ENCODE results near the gene TRIM28.

DNA sequence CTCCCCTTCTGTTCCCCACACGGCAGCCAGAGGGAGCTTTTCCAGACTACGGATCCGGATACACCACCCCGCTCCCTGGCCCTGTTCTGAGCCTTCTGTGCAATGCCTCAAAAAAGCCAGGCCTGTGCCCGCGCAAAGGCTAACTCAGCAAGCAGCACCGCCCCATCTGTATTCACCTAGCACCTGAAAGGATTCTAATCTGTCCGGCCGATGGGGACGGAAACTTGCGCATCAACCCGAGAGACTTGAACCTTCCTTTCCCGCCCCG, 24.8 kb upstream of the TRIM28 start:
- TF ChIP-seq, protein P1, sequence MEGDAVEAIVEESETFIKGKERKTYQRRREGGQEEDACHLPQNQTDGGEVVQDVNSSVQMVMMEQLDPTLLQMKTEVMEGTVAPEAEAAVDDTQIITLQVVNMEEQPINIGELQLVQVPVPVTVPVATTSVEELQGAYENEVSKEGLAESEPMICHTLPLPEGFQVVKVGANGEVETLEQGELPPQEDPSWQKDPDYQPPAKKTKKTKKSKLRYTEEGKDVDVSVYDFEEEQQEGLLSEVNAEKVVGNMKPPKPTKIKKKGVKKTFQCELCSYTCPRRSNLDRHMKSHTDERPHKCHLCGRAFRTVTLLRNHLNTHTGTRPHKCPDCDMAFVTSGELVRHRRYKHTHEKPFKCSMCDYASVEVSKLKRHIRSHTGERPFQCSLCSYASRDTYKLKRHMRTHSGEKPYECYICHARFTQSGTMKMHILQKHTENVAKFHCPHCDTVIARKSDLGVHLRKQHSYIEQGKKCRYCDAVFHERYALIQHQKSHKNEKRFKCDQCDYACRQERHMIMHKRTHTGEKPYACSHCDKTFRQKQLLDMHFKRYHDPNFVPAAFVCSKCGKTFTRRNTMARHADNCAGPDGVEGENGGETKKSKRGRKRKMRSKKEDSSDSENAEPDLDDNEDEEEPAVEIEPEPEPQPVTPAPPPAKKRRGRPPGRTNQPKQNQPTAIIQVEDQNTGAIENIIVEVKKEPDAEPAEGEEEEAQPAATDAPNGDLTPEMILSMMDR (IDR thresholded peaks at IDR 0.05), result no peak
- TF ChIP-seq STAT6 (CRISPR knock-in tag; conservative IDR thresholded peaks at IDR 0.05; ENCODE audit: low read depth) (no peak), CREB1 (CRISPR knock-in tag; IDR thresholded peaks at IDR 0.05) (no peak), NFE2L1 (CRISPR knock-in tag; IDR thresholded peaks at IDR 0.05) (no peak), E2F1 (CRISPR knock-in tag; IDR thresholded peaks at IDR 0.05) (no peak), SP1 (CRISPR knock-in tag; conservative IDR thresholded peaks at IDR 0.05) (no peak), TCF7 (CRISPR knock-in tag; IDR thresholded peaks at IDR 0.05; ENCODE audit: low read depth) (no peak), NR2C2 (CRISPR knock-in tag; IDR thresholded peaks at IDR 0.05) (no peak), GABPB1 (CRISPR knock-in tag; IDR thresholded peaks at IDR 0.05) (no peak), IRF2 (CRISPR knock-in tag; IDR thresholded peaks at IDR 0.05; ENCODE audit: borderline replicate concordance, low read depth) (no peak), ATF3 (CRISPR knock-in tag; conservative IDR thresholded peaks at IDR 0.05) (no peak)
